Common myeloid progenitor, CD34-positive (primary cell): ENCODE measurements around the gene PSENEN.
A peak's percentile ranks its signal among the peaks of the same experiment; 100 is the strongest.

Source experiments
- CTCF ChIA-PET: fragments of 350-600 bp; sonication (Branson Sonifier 250); formaldehyde crosslinking; loops from one replicate; lab custom pipeline; 2021; ENCODE audit warnings: antibody characterized with exemption; lab: Charles Lee
- POLR2A ChIA-PET: fragments of 350-600 bp; sonication (Branson Sonifier 250); formaldehyde crosslinking; loops from one replicate; lab custom pipeline; 2021; ENCODE audit warnings: antibody characterized with exemption; lab: Charles Lee
- DNase-seq, 3 donors: peaks; one replicate each; pipeline versions ENCODE4 v3.0.0 to v3.0.0-alpha.2; 2013
- H3K27ac ChIP-seq, 2 experiments: 1 replicate in 1 of 2; 2 replicates in 1 of 2; pipeline ENCODE4 v1.7.0; 2013; ENCODE audit warnings: inconsistent platforms in 2 of 2, low read length in 2 of 2, mild to moderate bottlenecking in 2 of 2, low read depth in 1 of 2, moderate library complexity in 1 of 2; ENCODE audit not compliant: severe bottlenecking in 2 of 2, insufficient read depth in 1 of 2, poor library complexity in 1 of 2
- H3K27me3 ChIP-seq, 5 experiments: replicated peaks in 2 of 5; 1 replicate in 3 of 5; 2 replicates in 2 of 5; pipeline versions ENCODE4 v1.6.1 to v1.7.0; 2013; ENCODE audit warnings: low read length in 4 of 5, mild to moderate bottlenecking in 2 of 5, moderate library complexity in 2 of 5, inconsistent platforms in 1 of 5; ENCODE audit not compliant: insufficient read depth in 5 of 5, control insufficient read depth in 4 of 5
- H3K36me3 ChIP-seq, 4 experiments: 1 replicate in 2 of 4; 2 replicates in 2 of 4; pipeline versions ENCODE4 v1.6.1 to v1.7.0; 2013; ENCODE audit warnings: low read length in 3 of 4, control low read depth in 1 of 4, mild to moderate bottlenecking in 1 of 4; ENCODE audit not compliant: control insufficient read depth in 4 of 4, insufficient read depth in 4 of 4
- H3K4me1 ChIP-seq, 4 experiments: 1 replicate in 3 of 4; 2 replicates in 1 of 4; pipeline versions ENCODE4 v1.6.1 to v1.7.1; 2013; ENCODE audit warnings: low read length in 3 of 4, mild to moderate bottlenecking in 3 of 4, control low read depth in 1 of 4, inconsistent platforms in 1 of 4, moderate library complexity in 1 of 4; ENCODE audit not compliant: control insufficient read depth in 4 of 4, insufficient read depth in 4 of 4; ENCODE audit errors: control extremely low read depth in 1 of 4
- H3K4me3 ChIP-seq, 7 experiments: 1 replicate in 4 of 7; 2 replicates in 3 of 7; pipeline versions ENCODE4 v1.5.1 to v1.7.0; 2013; ENCODE audit warnings: mild to moderate bottlenecking in 7 of 7, low read length in 6 of 7, moderate library complexity in 6 of 7, inconsistent platforms in 2 of 7, low read depth in 2 of 7, control low read depth in 1 of 7; ENCODE audit not compliant: insufficient read depth in 4 of 7, control insufficient read depth in 1 of 7; ENCODE audit errors: extremely low read depth in 1 of 7
- H3K9me3 ChIP-seq, 5 experiments: 1 replicate in 4 of 5; 2 replicates in 1 of 5; pipeline versions ENCODE4 v1.6.1 to v1.7.1; 2013; ENCODE audit warnings: low read length in 4 of 5, mild to moderate bottlenecking in 2 of 5, inconsistent platforms in 1 of 5, low read depth in 1 of 5, moderate library complexity in 1 of 5; ENCODE audit not compliant: control insufficient read depth in 4 of 5, insufficient read depth in 2 of 5; ENCODE audit errors: control extremely low read depth in 1 of 5
- WGBS: methylation state at CpG from one replicate; pipeline ENCODE4 v1.1.5; 2013; ENCODE audit not compliant: insufficient coverage; 5-methylcytosine and 5-hydroxymethylcytosine counted together

PSENEN gene

DNA sequence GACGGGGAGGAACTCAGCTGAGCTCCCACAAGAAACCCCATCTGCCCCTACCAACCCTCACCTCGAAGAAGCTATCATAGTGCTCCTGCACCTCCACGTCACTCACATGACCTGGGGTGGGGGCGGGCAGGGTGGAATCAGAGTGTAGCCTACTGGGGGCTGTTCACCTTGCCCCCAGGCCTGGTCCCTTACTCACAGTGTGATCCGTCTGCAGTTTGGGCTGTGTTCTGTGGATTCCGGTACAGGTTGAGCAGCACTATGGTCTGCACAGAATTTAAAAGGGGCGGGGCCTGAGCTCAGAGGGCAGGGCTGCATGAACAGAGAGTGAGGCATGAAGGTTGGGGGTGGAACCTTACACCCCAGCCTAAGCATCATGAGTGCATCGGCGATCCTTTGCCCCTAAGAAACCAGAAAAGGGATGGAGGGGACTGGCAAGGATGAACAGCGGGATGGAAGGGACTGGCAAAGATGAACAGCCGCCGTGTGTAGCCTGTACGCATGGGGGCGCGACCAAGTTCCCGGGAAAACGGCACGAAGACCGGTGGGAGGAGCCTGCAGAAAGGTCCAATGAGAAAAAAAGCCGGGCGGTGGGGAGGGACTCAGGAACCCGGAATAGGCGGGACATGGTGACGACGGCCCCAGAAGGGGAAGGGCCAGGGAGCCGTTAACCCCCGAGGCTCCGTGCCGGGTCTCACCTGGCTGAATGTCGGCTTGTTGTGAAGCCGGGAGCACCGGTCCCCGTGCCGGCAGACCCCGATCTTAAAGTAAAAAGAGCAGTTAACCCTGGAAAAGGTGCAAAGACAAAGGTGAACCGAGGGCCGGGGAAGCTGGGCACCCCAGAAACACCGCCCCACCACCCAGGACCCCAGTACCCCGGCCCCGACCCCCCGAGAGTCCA is 772 bp upstream of the PSENEN start:
- H3K36me3 ChIP-seq = peaks cover 0 to 2% (median 0%) of the 10 kb centered on the region in 4 experiments
- H3K27me3 ChIP-seq = no peaks in the 10 kb centered on the region
- CTCF ChIA-PET = interaction anchor here (0.8 to 2.6 kb wide), 4 partner anchors 11 to 75 kb away, joined by 3 to 6 read pairs (median 4); partner anchors contain the start of gene HSPB6
- peak overlapping the region; percentile 46 to 96 (median 90) for H3K4me3 ChIP-seq
- peak overlapping the region; percentile 99 to 100 for H3K27ac ChIP-seq
- peaks cover 16 to 76% (median 67%) of the 10 kb centered on the region in 4 experiments for H3K4me1 ChIP-seq
- 7% methylated on average over 36 of the region's 41 CpGs for WGBS
- no peaks in the 10 kb centered on the region for H3K9me3 ChIP-seq
- POLR2A ChIA-PET = interaction anchor here (1.1 kb wide), 1 partner anchor 26 kb away, joined by 4 read pairs; no protein-coding TSS in a partner anchor
- DNase-seq = peak; percentile 96

DNA sequence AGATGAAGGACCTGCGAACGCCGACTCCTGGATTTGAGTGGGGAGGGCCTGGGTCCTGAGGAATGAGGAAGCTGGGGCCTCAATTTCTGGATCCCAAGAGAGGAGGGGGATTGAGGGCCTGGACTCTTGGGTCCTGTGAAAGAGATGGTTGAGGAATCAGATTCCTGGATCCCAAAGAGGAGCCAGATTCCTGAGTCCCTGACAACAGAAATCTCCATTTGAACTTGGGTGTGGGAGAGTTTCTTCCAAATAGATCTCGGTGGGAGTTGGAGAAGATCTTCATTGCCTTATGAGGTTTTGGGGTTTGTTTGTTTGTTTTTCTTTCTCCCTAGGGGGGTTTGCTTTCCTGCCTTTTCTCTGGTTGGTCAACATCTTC is 624 bp downstream of the PSENEN start:
- Histone ChIP-seq H3K4me1 (peaks cover 16 to 63% (median 56%) of the 10 kb centered on the region in 4 experiments), H3K36me3 (no peaks in the 10 kb centered on the region), H3K4me3 (peak overlapping the region; percentile 46 to 96 (median 90)), H3K27me3 (no peaks in the 10 kb centered on the region), H3K27ac (peak overlapping the region; percentile 99 to 100), H3K9me3 (no peaks in the 10 kb centered on the region)
- DNase-seq = no peak
- CTCF ChIA-PET = no interaction called here
- POLR2A ChIA-PET = no interaction called here
- 10% methylated on average over 3 of the region's 4 CpGs for WGBS

DNA sequence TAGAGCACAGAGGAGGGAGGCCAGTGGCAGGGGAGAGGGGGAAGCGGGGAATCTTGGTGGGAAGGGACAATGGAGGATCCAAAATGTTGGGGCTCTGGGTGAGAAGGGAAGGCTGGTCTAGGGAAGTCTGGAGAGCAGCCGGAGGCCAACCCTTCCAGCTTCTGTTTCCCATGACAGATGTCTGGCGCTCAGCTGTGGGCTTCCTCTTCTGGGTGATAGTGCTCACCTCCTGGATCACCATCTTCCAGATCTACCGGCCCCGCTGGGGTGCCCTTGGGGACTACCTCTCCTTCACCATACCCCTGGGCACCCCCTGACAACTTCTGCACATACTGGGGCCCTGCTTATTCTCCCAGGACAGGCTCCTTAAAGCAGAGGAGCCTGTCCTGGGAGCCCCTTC is 1.1 kb downstream of the PSENEN start:
- ChIA-PET POLR2A (no interaction called here), CTCF (no interaction called here)
- H3K4me1 ChIP-seq = peaks cover 16 to 58% (median 52%) of the 10 kb centered on the region in 4 experiments
- no peaks in the 10 kb centered on the region for H3K9me3 ChIP-seq
- H3K27ac ChIP-seq = peak overlapping the region in 1 of 2 experiments; percentile 100
- WGBS = 96% methylated on average over 4 of the region's 5 CpGs
- no peak for DNase-seq
- H3K4me3 ChIP-seq = peak overlapping the region in 4 of 7 experiments; percentile 83 to 96 (median 93)
- no peaks in the 10 kb centered on the region for H3K36me3 ChIP-seq
- H3K27me3 ChIP-seq = no peaks in the 10 kb centered on the region

DNA sequence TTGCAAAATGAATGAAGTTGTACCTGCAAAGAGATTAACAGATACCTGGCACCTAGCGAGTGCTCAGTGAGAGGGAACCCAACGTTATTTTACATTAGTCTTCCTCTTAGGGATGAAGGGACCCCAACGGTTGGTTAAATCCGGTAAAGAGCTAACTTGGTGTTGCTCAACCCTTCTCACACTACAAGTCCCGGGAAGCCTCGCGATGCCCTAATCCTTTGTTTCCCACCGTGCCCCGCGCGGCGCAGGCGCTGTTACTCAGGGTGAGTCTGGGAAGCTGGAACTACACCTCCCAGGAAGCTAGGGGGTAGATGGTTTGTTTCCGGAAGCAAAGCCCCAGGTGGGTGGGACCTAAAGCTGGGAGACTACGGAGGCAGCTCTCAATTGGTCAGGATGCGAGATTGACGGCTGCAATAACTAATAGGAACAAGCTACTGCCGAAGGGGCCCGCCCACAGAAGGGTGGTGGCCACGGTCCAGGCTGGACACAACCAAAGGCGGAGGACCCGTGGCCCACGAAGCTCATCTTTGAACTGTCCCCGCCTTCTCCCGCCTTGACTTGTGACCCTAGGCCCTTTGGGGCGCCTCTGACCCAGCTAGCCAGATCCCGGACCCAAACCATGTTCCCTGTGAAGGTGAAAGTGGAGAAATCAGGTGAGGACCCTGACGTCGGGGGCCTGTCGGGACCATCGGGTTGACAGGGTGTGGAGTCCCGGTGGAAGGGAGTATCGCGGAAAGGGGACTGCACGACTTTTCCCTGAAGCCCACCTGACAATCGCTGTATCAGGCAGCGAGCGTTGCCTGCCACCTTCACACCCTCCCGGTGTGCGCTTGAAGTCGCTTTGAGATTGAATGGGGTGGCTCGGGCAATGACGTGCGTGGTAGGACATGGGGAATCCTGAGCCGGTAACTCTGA is 2.9 kb downstream of the PSENEN start, which contains the start of gene LIN37:
LIN37 (plus strand) TSS at position 471 of the 915 bp plus-strand sequence; CDS start at position 620, 149 bp downstream.
- WGBS = 2% methylated on average over 28 of the region's 45 CpGs

DNA sequence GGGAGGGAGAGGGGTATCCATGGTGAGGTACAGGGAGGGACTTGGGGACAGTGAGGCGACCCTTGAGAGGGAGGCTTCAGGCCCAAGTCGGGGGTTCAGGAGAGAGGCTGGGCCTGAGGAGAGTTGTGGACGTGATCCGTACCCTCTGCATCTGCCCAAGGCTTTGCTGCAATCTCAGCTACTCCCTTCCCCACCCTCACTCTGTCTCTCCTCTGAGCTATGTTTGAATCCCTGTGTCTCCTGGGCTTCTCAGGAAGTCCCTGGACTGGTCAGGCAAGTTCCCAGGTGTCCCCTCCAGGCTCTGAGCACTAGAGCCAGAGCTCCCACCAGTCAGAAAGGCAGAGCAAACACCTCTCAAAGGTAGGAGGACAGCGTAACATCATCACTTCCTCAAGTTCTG is 4.7 kb downstream of the PSENEN start:
- 100% methylated on average over 1 of the region's 5 CpGs for WGBS
- H3K4me3 ChIP-seq = no peak overlapping the region
- no peaks in the 10 kb centered on the region for H3K9me3 ChIP-seq
- ChIA-PET POLR2A (no interaction called here), CTCF (no interaction called here)
- peaks cover 0 to 15% (median 0%) of the 10 kb centered on the region in 5 experiments for H3K27me3 ChIP-seq
- H3K36me3 ChIP-seq = peaks cover 0 to 28% (median 21%) of the 10 kb centered on the region in 4 experiments
- H3K4me1 ChIP-seq = peaks cover 10 to 29% (median 25%) of the 10 kb centered on the region in 4 experiments
- DNase-seq = no peak
- H3K27ac ChIP-seq = no peak overlapping the region

More for the DNA sequence above, 2.9 kb downstream of the PSENEN start, which contains the start of gene LIN37:
- Histone ChIP-seq H3K27ac (peak within 1 kb of the TSS; percentile 47 to 85), H3K9me3 (no peaks in the 10 kb centered on the region), H3K4me3 (peak within 1 kb of the TSS; percentile 73 to 99 (median 95)), H3K4me1 (peaks cover 12 to 41% (median 35%) of the 10 kb centered on the region in 4 experiments), H3K27me3 (no peaks in the 10 kb centered on the region), H3K36me3 (peaks cover 0 to 17% (median 12%) of the 10 kb centered on the region in 4 experiments)
- ChIA-PET POLR2A (interaction anchor here (0.6 to 1.1 kb wide), 2 partner anchors 8 to 106 kb away, joined by 3 to 4 read pairs; partner anchors contain the start of gene HSPB6), CTCF (interaction anchor here (0.7 to 2.2 kb wide), 4 partner anchors 8 to 71 kb away, joined by 3 to 6 read pairs (median 4); partner anchors contain the start of gene HSPB6)
- DNase-seq = peak; percentile 99 to 100 (median 99)

DNA sequence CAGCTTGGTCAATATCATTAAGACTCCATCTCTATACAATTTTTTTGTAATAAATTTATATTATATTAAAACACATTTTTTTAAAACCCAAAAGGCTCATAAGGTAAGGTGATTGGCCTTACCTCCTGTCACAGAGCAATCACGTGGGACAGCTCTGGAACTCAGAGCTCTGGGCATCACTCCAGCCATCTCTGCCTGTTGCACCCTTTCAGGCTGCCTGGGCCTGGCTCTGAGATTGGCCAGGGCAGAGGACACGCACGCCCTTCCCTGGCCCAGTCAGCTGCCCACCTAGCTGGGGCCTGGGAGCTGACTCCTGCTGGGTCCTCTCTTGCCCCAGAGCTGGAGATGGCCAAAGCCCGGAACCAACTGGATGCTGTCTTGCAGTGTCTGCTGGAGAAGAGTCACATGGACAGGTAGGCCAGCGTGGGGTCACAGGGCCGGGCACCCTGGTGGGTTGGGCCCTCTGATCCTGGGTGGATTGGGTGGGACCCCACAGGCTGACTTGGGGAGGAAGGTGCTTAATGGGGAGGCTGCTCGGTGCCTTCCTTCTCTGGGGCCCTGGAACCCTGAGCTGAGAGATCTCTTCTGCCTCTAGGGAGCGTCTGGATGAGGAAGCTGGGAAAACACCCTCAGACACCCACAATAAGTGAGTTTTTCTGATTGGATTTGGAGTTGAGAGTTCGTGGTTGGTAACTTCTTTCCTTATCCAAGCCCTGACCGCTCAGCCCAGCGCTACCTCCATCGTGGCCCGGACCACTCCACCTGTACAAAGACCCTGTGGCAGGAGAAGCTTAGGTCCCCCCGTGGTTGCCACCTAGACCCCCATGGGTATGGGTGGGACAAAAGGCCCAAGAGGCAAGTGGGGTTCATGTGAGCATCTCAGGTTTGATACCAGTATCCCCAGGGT is 6.6 kb downstream of the PSENEN start:
- H3K9me3 ChIP-seq = no peaks in the 10 kb centered on the region
- no peak for DNase-seq
- ChIA-PET CTCF (interaction anchor here (0.6 kb wide), 1 partner anchor 10 kb away, joined by 4 read pairs; no protein-coding TSS in a partner anchor), POLR2A (no interaction called here)
- no peak overlapping the region for H3K27ac ChIP-seq
- no peak overlapping the region for H3K4me3 ChIP-seq
- H3K4me1 ChIP-seq = peaks cover 8 to 37% (median 26%) of the 10 kb centered on the region in 4 experiments
- H3K36me3 ChIP-seq = peaks cover 0 to 28% (median 21%) of the 10 kb centered on the region in 4 experiments
- peaks cover 0 to 34% (median 0%) of the 10 kb centered on the region in 5 experiments for H3K27me3 ChIP-seq
- 99% methylated on average over 10 of the region's 14 CpGs for WGBS
